ENCODE measurements around the gene GSDMA.

DNA sequence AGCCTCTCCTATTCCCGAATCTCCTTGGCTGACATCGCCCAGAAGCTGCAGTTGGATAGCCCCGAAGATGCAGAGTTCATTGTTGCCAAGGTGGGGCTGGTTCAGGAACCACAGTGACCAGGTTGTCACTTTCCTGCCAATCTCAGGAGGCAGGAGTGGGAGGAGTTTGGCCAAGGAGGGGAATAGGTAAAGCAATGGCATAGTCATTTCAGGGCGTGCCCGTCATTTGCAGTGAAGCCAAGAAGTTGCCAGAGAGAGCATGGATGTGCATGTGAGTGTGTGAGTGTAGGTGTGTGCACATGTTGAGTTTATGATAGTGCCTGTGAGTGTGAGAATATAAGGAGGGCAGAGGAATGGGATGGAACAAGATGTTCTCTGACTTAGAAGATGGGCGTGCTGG, 32.6 kb downstream of the GSDMA start:
- TF ChIP-seq, protein P1, sequence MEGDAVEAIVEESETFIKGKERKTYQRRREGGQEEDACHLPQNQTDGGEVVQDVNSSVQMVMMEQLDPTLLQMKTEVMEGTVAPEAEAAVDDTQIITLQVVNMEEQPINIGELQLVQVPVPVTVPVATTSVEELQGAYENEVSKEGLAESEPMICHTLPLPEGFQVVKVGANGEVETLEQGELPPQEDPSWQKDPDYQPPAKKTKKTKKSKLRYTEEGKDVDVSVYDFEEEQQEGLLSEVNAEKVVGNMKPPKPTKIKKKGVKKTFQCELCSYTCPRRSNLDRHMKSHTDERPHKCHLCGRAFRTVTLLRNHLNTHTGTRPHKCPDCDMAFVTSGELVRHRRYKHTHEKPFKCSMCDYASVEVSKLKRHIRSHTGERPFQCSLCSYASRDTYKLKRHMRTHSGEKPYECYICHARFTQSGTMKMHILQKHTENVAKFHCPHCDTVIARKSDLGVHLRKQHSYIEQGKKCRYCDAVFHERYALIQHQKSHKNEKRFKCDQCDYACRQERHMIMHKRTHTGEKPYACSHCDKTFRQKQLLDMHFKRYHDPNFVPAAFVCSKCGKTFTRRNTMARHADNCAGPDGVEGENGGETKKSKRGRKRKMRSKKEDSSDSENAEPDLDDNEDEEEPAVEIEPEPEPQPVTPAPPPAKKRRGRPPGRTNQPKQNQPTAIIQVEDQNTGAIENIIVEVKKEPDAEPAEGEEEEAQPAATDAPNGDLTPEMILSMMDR (IDR thresholded peaks at IDR 0.05): no peak
- no peak for TF ChIP-seq POLR2A (IDR thresholded peaks at IDR 0.05)
